CD4-positive, alpha-beta T cell treated with Interleukin-6 at 100 ng/mL for 8 hours (primary cell): ENCODE measurements around the gene BHLHE23.

ENCODE experiments used
- DNase-seq: peaks from one replicate; pipeline ENCODE4 v3.0.0-alpha.2; 2020; ENCODE audit warnings: mixed read lengths, low spot score

Gene BHLHE23

GRCh38 chr20:62991196-62991807 lies 15.5 kb downstream of the BHLHE23 start:
- DNase-seq, result no peak

DNA sequence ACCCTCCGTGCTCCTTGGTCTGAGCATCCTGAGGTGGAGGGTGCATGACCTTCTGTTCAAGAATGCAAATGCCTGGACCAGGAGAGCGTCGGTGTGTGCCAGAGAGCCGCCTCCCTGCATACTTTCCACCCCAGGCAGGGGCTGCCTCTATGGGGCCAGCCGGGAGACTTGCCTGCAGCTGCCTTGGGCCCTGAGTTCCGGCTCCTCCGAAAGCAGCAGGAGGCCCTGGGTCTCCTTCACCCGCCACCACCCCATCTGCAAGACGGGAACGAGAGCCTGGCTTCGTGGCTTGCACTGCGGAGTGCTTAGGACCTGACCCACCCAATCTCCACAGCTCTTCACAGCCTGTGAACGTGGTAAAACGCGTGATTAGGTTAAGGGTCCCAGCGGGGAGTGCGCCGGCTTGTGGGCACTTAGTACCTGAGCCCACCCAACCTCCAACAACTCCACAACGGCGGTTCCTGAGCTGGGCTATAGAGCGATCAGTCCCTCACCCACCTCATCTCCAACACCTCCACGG lies 16.4 kb downstream of the BHLHE23 start:
- no peak for DNase-seq

GRCh38 chr20:62989201-62989601 lies 17.6 kb downstream of the BHLHE23 start:
- no peak for DNase-seq

DNA sequence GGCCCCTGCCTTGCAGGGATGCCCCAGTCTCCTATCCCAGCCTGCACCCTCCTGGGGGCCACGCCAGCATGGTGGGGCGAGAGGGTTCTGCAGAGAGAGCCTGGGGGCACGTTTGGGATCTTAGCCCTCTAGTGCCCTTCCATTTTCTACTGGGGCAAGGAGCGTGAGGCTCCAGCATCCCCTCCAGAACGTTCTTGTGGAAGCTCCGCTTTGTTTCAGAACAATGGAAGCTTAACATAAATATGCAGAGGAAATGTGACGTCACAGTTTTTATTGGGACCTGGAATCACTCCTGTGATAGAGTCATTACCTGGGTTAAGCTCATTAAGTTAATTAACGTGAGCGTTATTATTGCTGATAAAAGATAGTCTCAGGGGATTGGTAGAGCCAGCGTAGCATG lies 19.6 kb downstream of the BHLHE23 start:
- no peak for DNase-seq

DNA sequence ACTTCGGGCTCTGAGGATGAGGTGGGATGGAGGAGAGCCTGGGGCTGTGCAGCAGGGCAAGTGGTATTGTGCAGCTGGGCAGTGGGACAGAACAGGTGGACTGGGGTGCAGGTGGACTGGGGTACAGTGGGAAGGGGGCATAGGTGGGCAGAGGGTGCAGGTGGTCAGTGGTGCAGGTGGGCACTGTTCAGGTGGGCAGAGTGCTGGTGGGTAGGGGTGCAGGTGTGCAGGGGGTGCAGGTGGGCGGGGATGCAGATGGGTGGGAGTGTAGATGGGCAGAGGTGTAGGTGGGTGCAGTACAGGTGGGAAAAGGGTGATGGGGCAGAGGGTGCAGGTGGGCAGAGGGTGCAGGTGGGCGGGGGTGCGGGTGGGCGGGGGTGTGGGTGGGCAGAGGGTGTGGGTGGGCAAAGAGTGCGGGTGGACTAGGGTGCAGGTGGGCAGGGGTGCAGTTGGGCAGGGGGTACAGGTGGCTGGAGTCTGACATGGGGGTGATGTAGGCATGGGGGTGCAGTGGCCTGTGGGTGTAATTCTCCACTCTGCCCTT lies 20.4 kb downstream of the BHLHE23 start:
- no peak for DNase-seq

- no peak for DNase-seq
Measured at GRCh38 chr20:62985444-62985778, 21.4 kb downstream of the BHLHE23 start.

GRCh38 chr20:62984666-62985443 lies 21.9 kb downstream of the BHLHE23 start:
- DNase-seq, result no peak

DNA sequence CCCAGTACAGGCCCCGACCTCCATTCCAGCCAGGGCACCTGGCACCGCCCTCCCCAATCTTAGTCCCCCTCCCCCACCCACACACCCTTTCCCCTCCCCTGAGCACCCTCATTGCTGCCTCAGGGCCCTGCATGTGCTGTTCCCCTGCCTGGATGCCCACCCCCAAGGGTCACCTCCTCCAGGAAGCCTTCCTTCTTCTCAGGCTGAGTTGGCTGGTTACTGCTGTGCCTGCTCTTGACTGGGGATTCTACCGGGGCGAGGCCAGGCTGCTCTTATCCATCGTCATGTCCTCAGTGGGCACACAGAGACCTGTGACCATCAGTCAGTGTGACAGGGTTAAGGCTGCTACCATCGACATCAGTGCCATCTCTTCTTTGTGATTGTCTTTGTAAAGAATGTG lies 23.6 kb downstream of the BHLHE23 start:
- DNase-seq, result no peak

DNA sequence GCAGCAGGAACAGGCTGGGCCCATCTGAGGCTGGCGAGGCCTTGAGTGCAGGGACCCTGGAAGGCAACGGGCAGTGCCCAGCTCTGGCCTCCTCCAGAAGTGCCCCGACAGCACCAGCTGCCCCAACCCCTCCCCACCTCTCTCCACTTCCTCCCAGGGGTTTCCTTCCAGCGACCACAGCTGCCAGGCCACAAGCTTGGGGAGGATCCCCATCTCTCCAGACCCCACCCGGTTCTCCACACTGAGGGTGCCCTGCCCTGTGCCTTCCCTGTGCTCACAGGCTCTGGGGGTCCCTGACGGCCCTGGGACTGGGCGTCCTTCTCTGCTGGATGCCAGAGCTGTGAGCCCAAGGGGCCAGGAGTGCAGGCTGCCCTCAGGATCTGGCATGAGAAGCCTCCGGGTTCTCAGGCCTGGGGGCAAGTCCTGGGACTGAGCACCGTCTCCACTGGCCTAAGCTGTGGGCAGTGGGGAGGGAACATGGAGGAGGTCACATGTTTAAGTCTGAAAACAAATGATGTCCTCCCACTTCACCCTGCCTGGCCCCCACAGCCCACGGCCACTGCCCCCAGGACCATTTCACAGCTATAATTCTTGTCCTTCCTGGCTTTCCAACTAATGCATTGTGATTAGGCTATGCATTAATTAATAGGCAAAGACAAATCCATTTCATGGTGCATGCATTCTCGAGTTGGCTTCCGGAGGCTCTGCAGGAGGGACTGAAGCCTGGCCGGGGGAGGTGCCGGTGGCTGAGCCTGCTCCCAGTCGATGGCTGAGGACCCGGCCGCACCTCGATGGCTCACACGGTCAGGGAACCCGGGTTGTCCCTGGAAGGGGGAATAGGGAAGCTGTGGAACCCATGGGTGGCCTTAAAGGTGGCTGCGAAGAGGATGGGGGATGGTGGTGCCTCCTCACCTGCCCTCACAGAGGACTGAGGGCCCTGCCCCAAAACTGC lies 24.4 kb downstream of the BHLHE23 start:
- no peak for DNase-seq

DNA sequence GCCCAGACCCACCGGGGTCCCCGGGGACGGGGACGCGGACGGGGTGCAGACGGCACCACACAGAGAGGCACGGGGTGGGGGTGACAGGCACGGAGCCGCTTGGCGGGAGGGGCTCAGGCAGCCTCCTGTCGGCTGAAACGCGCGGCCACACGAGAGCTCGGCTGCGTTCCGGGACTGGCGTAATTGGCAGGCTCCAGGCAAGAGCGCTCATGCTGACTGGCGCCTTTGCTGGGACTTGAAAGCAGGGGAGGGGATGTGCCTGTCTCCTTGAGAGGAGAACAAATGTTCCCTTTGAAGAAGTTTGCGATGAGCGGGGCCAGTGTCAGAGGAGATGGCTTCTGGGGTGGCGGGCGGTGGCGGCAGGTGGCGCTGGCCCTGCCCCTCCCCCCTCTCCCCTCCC lies 25.8 kb downstream of the BHLHE23 start:
- peak; percentile 33 for DNase-seq

DNA sequence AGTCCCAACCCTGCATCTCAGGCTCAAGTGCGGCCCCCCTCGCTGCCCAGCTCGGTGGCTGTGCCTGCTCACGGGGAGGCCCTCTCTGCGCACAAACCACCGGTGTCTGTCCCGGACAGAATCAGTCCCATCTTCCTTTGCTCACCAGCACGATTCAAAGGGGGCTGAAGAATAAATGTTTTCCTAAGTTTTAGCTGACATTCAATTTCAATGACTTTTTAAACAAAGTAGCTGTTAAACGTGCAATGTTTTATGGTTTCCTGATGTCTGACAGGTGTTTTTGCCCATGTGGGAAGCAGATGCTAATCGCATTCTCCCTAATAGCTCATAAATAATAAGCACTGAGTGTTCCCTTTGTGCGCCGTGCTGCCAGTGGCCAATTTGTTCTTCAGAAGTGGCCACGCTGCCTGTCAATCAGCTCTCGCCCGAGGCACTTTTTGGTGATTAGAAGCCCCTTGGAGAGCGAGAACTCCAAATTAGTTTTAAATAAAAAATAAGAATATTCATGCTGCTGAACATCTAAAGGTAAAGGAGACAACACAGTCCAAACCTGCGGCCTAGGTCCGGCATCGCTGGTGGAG lies 26.3 kb downstream of the BHLHE23 start:
- DNase-seq, result no peak

DNA sequence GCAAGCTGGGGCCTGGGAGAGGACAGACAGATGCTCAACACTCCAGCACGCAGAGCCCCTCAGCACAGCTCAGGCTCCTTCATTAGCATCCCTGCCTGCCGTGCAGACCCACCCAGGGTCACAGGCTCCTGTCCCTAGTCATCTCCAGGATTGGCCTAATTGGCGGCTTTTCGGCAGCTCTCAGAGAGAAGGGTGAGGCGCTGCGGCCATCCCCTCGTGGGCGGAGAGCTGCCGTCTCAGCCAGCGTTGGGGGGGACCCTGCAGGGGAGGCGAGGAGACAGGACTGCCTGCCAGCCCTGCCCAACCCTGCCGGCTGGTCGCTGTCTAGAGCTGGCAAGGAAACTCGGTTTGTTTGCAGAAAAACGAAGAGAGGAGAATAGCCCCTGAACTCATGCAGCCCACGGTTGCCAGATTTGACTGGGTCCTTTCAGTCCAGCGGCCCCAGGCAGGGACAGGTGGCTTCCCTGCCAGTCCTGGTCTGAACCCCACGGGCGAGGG lies 26.8 kb downstream of the BHLHE23 start:
- no peak for DNase-seq

GRCh38 chr20:62979310-62979709 lies 27.5 kb downstream of the BHLHE23 start:
- no peak for DNase-seq

GRCh38 chr20:62978561-62978943 lies 28.2 kb downstream of the BHLHE23 start:
- DNase-seq, result no peak

- DNase-seq, result peak; percentile 65
Measured at GRCh38 chr20:62977613-62978560, 28.9 kb downstream of the BHLHE23 start.

DNA sequence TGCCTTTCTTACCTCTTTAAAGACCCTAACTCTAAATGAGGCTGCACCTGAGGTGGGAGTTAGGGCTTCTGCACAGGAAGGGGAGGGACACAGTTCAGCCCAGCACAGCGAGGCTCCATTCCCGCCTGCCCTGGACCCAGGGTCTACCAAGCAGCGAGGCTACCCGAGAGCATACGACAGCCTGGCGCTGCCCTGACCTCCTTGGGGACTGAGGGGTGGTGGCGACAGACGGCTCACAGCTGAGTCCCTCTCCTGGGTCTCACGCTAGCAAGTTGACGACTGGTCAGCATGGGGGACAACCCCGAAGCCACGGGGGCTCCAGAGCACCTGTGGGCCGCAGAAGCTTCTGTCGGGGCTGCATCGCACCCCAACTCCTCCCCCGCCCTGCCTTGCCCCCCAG lies 29.9 kb downstream of the BHLHE23 start:
- DNase-seq, result no peak

- DNase-seq, result no peak
Measured at GRCh38 chr20:62975812-62976508, 30.8 kb downstream of the BHLHE23 start.

DNA sequence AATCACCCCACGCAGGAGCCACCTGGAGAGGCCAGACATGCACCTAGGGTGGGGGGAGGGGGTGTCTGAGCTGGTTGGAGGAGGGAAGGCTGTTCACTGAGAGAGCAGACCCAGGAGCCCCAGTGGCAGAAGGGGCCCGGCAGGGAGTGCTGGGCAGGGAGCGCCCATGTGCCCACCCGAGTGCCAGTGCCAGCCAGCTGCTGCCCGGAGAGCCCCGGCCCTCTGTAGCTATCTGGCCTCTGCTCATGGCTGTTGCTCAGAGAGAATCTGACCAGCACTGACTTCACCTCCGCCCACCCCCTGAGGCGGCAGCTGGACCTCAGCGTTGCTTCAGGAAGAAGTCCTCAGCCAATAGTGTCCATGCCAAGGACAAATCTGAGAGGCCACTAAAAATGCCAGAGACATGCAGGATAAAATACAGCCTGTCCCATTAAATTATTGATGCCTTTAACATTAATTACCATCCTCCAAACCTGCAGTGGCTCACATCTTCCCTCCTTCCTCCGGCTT lies 31.5 kb downstream of the BHLHE23 start:
- no peak for DNase-seq

- DNase-seq, result no peak
Measured at GRCh38 chr20:62972845-62973745, 33.7 kb downstream of the BHLHE23 start.
